ENCODE measurements around the gene MAT2A. TPM values are rescaled to one million over a fixed set of nuclear protein-coding genes. Genes with fewer than 3 reads are reported as not detected.

Gene MAT2A
- total RNA-seq, 1 experiment from 2014 or later = 309 TPM

GRCh38 chr2:85496436-85496835 lies 42.5 kb upstream of the MAT2A start:
- intact Hi-C loops (cut with micrococcal nuclease) = loop anchor here (5.0 kb wide), 1 partner anchor 59 kb away; no protein-coding TSS in a partner anchor
- Histone ChIP-seq H3K27ac (ENCODE audit: low read length) (no peak overlapping the region), H3K9me3 (ENCODE audit: low read length) (no peaks in the 10 kb centered on the region), H3F3A (ENCODE audit: low read length, unreplicated experiment) (no peaks in the 10 kb centered on the region), H3K27me3 (ENCODE audit: low read length) (no peaks in the 10 kb centered on the region), H3K4me2 (ENCODE audit: low read length) (no peak overlapping the region), H3K4me3 (ENCODE audit: low read length) (no peak overlapping the region), H2AFZ (ENCODE audit: low read length) (no peak overlapping the region), H4K20me1 (ENCODE audit: low read length) (no peaks in the 10 kb centered on the region), H3K79me2 (ENCODE audit: low read length) (no peaks in the 10 kb centered on the region), H3K9me2 (replicated peaks; ENCODE audit: low read length) (no peaks in the 10 kb centered on the region), H3K36me3 (ENCODE audit: low read depth, low read length) (no peaks in the 10 kb centered on the region), H3K4me1 (ENCODE audit: insufficient read depth, low read length) (peaks cover 21% of the 10 kb centered on the region), H3K9ac (ENCODE audit: low read length) (no peak overlapping the region)
- BruUV-seq (replicated peaks) = no TSS peak
- TF ChIP-seq EZH2 (IDR thresholded peaks at IDR 0.05; ENCODE audit: low read length, unreplicated experiment) (no peak), CTCF (conservative IDR thresholded peaks at IDR 0.05; ENCODE audit: low read depth, low read length) (no peak), EZH2phosphoT487 (IDR thresholded peaks at IDR 0.05; ENCODE audit: borderline replicate concordance, low read length) (no peak)
- ATAC-seq (no peak), DNase-seq (no peak)
- ChIA-PET CTCF (interaction anchor here (0.5 kb wide), 1 partner anchor 52 kb away, joined by 3 read pairs; no protein-coding TSS in a partner anchor), POLR2A (ENCODE audit: unreplicated experiment) (no interaction called here)

- peak overlapping the region; percentile 92 for H3K27ac ChIP-seq (ENCODE audit: low read length)
- H3K9me2 ChIP-seq (replicated peaks; ENCODE audit: low read length) = no peaks in the 10 kb centered on the region
- no peaks in the 10 kb centered on the region for H3K36me3 ChIP-seq (ENCODE audit: low read depth, low read length)
- intact Hi-C loops (cut with micrococcal nuclease) = loop anchor here (2.0 to 5.0 kb wide), 3 partner anchors 39 to 61 kb away; no protein-coding TSS in a partner anchor
- POLR2A ChIA-PET (ENCODE audit: unreplicated experiment) = interaction anchor here (0.6 kb wide), 1 partner anchor 41 kb away, joined by 5 read pairs; no protein-coding TSS in a partner anchor
- DNase-seq = peak; percentile 81
- H3K4me2 ChIP-seq (ENCODE audit: low read length) = peak overlapping the region; percentile 5
- peak; percentile 66 for ATAC-seq
- TF ChIP-seq EZH2phosphoT487 (IDR thresholded peaks at IDR 0.05; ENCODE audit: borderline replicate concordance, low read length) (no peak), EZH2 (IDR thresholded peaks at IDR 0.05; ENCODE audit: low read length, unreplicated experiment) (no peak), CTCF (conservative IDR thresholded peaks at IDR 0.05; ENCODE audit: low read depth, low read length) (no peak)
- no peak overlapping the region for H3K4me3 ChIP-seq (ENCODE audit: low read length)
- H3F3A ChIP-seq (ENCODE audit: low read length, unreplicated experiment) = no peaks in the 10 kb centered on the region
- no peak overlapping the region for H2AFZ ChIP-seq (ENCODE audit: low read length)
- H3K9me3 ChIP-seq (ENCODE audit: low read length) = no peaks in the 10 kb centered on the region
- BruUV-seq (replicated peaks) = TSS peak; percentile 74
- H3K4me1 ChIP-seq (ENCODE audit: insufficient read depth, low read length) = peaks cover 31% of the 10 kb centered on the region
- H3K27me3 ChIP-seq (ENCODE audit: low read length) = no peaks in the 10 kb centered on the region
- H3K9ac ChIP-seq (ENCODE audit: low read length) = peak overlapping the region; percentile 66
- no peaks in the 10 kb centered on the region for H3K79me2 ChIP-seq (ENCODE audit: low read length)
- H4K20me1 ChIP-seq (ENCODE audit: low read length) = no peaks in the 10 kb centered on the region
- CTCF ChIA-PET = no interaction called here
These were observed 40.9 kb upstream of the MAT2A start for GRCh38 chr2:85497944-85498630.

GRCh38 chr2:85501248-85501647 lies 37.7 kb upstream of the MAT2A start:
- Histone ChIP-seq H4K20me1 (ENCODE audit: low read length) (no peaks in the 10 kb centered on the region), H3F3A (ENCODE audit: low read length, unreplicated experiment) (peaks cover 8% of the 10 kb centered on the region), H3K9me2 (replicated peaks; ENCODE audit: low read length) (no peaks in the 10 kb centered on the region), H3K27ac (ENCODE audit: low read length) (no peak overlapping the region; the same call in 1 of the 2 replicates), H3K4me3 (ENCODE audit: low read length) (no peak overlapping the region), H3K9me3 (ENCODE audit: low read length) (no peaks in the 10 kb centered on the region), H3K27me3 (ENCODE audit: low read length) (no peaks in the 10 kb centered on the region), H3K36me3 (ENCODE audit: low read depth, low read length) (no peaks in the 10 kb centered on the region), H3K4me2 (ENCODE audit: low read length) (no peak overlapping the region), H3K79me2 (ENCODE audit: low read length) (peaks cover 7% of the 10 kb centered on the region), H3K9ac (ENCODE audit: low read length) (no peak overlapping the region), H2AFZ (ENCODE audit: low read length) (no peak overlapping the region), H3K4me1 (ENCODE audit: insufficient read depth, low read length) (peaks cover 60% of the 10 kb centered on the region)
- peak; percentile 32 for DNase-seq
- POLR2A ChIA-PET (ENCODE audit: unreplicated experiment) = no interaction called here
- no peak for TF ChIP-seq CTCF (conservative IDR thresholded peaks at IDR 0.05; ENCODE audit: low read depth, low read length)
- TF ChIP-seq EZH2 (IDR thresholded peaks at IDR 0.05; ENCODE audit: low read length, unreplicated experiment) = no peak
- no peak for TF ChIP-seq EZH2phosphoT487 (IDR thresholded peaks at IDR 0.05; ENCODE audit: borderline replicate concordance, low read length)
- BruUV-seq (replicated peaks) = no TSS peak
- ATAC-seq = no peak
- intact Hi-C loops (cut with micrococcal nuclease) = no loop called here
- CTCF ChIA-PET = no interaction called here

Measured in PC-3 (cell line).